NCI-H187 (cell line): ENCODE data around the gene TMCC2.

Source experiments
- DNase-seq, 2 experiments: peaks; one replicate each; lab custom pipeline; 2025; lab: John Stamatoyannopoulos, UW

The TMCC2 gene

GRCh38 chr1:205303247-205303888, 75.6 kb downstream of the TMCC2 start:
- no peak for DNase-seq

GRCh38 chr1:205304046-205304694, 76.4 kb downstream of the TMCC2 start:
- DNase-seq = no peak

- DNase-seq = no peak
These were observed 76.9 kb downstream of the TMCC2 start for GRCh38 chr1:205304695-205305070.

GRCh38 chr1:205306929-205307566, 79.3 kb downstream of the TMCC2 start:
- DNase-seq = no peak

DNA sequence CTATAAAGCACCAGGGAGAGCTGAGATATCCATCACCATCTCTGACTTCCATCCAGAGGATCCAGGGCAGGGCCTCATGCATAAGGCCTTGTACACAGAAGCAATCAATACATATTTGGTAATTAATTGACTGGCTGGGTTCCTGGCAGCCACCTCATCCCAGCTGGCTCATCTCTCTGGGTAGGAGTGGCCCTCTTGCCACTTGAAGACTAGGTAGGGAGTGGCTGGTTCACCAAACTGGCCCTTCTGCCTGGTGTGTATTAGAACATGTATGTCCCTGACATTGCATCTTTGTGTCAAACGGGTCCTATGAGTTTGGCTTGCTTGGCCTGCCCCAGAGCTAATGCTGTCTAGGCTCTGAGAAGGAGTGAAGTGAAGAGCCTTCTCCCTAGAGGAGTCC, 82.0 kb downstream of the TMCC2 start:
- no peak for DNase-seq

DNA sequence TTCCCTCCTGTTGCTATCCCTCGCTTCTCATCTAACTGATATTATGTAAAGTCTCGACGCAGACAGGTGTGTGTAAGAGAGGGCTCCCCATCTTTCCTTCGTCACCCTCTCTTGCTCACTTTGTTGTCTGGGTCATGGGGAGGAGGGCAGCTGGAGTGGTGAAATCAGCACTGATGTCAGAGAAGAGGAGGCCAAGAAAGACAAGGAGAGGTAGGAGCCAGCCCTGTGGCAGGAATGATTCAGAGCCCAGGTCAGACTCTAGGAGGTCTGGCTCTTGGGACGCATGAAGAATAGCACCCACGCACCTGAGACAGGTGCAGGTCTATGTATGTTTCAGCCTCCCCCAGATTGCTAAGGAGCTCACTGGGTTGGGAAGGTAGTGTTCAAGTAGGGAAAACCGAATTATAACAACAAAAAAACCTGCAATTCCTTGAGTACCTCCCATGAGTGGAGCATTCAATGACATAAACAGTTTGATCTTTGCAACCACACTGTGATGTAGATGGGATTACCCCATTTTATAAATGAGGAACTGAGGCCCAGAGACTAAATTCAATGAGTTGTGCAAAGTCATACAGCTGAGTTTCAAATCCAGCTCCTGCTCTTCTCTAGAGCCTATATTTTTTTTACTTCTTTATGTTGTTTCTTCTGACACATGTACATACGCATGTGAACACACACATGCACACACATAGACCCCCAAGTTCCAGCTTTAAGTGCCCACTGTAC, 83.4 kb downstream of the TMCC2 start:
- no peak for DNase-seq

- no peak for DNase-seq
These were observed 85.3 kb downstream of the TMCC2 start for GRCh38 chr1:205312866-205313562.

- DNase-seq = no peak
These were observed 86.0 kb downstream of the TMCC2 start for GRCh38 chr1:205313563-205314308.

GRCh38 chr1:205315008-205315618, 87.4 kb downstream of the TMCC2 start:
- no peak for DNase-seq

DNA sequence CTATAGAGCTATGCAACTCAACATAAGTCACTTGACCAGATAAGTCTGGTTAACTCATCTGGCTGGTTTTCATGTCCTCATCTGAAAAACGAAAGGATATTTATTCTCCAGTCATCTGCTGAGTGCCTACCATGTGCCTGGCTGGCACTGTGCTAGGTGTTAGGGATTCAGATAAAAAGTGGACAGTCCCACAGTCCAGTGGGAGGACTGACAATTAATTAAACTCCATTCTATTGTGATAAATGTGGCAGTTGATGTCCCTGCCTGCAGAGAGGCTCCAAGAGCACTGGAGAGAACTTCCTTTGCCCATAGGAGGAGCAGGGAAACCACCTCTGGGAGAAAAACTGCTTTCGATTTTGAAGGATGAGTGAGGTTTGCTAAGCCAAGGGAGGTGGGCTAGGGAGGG, 88.4 kb downstream of the TMCC2 start:
- DNase-seq = no peak

DNA sequence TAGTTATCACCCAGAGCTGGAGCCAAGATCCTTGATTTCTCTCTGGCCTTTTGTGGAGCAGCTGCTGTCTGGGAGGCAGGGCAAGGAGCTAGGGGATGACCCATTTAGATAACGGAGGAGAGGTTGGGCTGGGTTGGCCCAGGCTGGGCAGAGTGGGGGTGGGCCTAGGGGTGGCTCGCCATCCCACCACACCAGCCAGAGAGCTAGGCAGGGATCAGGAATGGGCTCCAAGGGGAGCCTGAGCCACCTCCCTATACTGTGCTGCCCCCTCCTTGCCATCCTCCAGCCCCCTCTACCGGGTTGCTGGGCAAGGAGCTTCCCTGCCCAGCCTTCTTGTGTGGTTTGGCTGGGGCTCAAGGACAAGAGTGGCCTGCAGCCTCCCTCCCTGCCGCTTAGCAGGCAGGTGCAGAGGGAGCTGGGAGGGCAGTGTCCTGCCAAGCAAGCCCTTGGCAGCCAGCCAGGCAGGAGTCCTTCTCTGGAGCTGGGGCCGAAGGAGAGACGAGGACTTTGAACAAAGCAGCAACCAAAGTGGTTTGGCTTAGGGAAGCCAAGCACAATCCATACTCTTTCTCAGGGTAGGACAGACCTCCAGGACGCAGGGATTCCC, 89.7 kb downstream of the TMCC2 start:
- DNase-seq = peak; percentile 99

- peak; percentile 77 to 83 for DNase-seq
These were observed 90.7 kb downstream of the TMCC2 start for GRCh38 chr1:205318231-205318991.

GRCh38 chr1:205319081-205320018, 91.6 kb downstream of the TMCC2 start:
- peak; percentile 61 to 75 for DNase-seq

GRCh38 chr1:205321162-205321958, 93.6 kb downstream of the TMCC2 start, which contains the start of gene NUAK2:
Gene NUAK2, minus strand, starts transcription at chr1:205321745. Its CDS starts 117 bp downstream, at chr1:205321628.
- peak; percentile 97 to 99 for DNase-seq

GRCh38 chr1:205321959-205322283, 94.2 kb downstream of the TMCC2 start:
- DNase-seq = no peak
